Measurements from ENCODE around the gene S100A9. TPM values are rescaled to one million over a fixed set of nuclear protein-coding genes. Genes with fewer than 3 reads are reported as not detected.

The S100A9 gene
- total RNA-seq, 1 experiment from 2014 or later = 0.44 TPM

DNA sequence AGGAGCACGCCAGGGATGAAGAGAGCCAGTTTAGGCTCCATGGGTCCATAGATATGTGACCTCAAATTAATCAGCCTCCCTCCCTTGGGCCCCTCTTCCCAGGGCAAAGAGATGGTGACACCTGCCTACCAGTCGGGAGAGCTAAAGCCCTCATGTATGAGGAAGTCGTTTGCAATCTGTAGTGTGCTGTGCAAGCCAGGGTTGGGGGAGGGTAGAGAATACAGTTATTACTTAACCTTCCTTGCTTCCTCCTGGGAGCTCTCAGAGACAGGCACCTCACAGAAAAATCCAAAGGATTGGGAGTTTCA lies 13.0 kb upstream of the S100A9 start:
- intact Hi-C loops (cut with micrococcal nuclease; ENCODE audit: unreplicated experiment) = no loop called here
- DNase-seq (ENCODE audit: low read depth, low spot score) = no peak
- CTCF ChIA-PET = no interaction called here
- in situ Hi-C loops (cut with HindIII; ENCODE audit: low pct_unique_long_range_greater_than_20kb, low sequenced_read_pairs) = no loop called here
- ATAC-seq = no peak
- Histone ChIP-seq H3K4me1 (ENCODE audit: control insufficient read depth, insufficient read depth, low read length) (peaks cover 3% of the 10 kb centered on the region; the same call in 1 of the 2 replicates), H3K36me3 (ENCODE audit: control insufficient read depth, insufficient read depth, low read length) (no peaks in the 10 kb centered on the region), H3K4me3 (ENCODE audit: low read depth in 2 of 2, low read length in 2 of 2) (no peak overlapping the region), H3K9me3 (ENCODE audit: control insufficient read depth, insufficient read depth, low read depth, low read length) (no peaks in the 10 kb centered on the region), H3K27me3 (ENCODE audit: control insufficient read depth, insufficient read depth, low read length) (peaks cover 8% of the 10 kb centered on the region), H3K27ac (ENCODE audit: low read length) (no peak overlapping the region)
- POLR2A ChIA-PET = no interaction called here
- TF ChIP-seq, protein P1, sequence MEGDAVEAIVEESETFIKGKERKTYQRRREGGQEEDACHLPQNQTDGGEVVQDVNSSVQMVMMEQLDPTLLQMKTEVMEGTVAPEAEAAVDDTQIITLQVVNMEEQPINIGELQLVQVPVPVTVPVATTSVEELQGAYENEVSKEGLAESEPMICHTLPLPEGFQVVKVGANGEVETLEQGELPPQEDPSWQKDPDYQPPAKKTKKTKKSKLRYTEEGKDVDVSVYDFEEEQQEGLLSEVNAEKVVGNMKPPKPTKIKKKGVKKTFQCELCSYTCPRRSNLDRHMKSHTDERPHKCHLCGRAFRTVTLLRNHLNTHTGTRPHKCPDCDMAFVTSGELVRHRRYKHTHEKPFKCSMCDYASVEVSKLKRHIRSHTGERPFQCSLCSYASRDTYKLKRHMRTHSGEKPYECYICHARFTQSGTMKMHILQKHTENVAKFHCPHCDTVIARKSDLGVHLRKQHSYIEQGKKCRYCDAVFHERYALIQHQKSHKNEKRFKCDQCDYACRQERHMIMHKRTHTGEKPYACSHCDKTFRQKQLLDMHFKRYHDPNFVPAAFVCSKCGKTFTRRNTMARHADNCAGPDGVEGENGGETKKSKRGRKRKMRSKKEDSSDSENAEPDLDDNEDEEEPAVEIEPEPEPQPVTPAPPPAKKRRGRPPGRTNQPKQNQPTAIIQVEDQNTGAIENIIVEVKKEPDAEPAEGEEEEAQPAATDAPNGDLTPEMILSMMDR (IDR thresholded peaks at IDR 0.05) = no peak
- TF ChIP-seq TCF7L2 (IDR thresholded peaks at IDR 0.05; ENCODE audit: low read depth, low read length) (no peak), POLR2AphosphoS5 (IDR thresholded peaks at IDR 0.05; ENCODE audit: low read depth, low read length) (no peak), SIN3A (IDR thresholded peaks at IDR 0.05; ENCODE audit: borderline replicate concordance, insufficient read depth, low read depth, low read length) (no peak)
- TF ChIP-seq, protein P2, sequence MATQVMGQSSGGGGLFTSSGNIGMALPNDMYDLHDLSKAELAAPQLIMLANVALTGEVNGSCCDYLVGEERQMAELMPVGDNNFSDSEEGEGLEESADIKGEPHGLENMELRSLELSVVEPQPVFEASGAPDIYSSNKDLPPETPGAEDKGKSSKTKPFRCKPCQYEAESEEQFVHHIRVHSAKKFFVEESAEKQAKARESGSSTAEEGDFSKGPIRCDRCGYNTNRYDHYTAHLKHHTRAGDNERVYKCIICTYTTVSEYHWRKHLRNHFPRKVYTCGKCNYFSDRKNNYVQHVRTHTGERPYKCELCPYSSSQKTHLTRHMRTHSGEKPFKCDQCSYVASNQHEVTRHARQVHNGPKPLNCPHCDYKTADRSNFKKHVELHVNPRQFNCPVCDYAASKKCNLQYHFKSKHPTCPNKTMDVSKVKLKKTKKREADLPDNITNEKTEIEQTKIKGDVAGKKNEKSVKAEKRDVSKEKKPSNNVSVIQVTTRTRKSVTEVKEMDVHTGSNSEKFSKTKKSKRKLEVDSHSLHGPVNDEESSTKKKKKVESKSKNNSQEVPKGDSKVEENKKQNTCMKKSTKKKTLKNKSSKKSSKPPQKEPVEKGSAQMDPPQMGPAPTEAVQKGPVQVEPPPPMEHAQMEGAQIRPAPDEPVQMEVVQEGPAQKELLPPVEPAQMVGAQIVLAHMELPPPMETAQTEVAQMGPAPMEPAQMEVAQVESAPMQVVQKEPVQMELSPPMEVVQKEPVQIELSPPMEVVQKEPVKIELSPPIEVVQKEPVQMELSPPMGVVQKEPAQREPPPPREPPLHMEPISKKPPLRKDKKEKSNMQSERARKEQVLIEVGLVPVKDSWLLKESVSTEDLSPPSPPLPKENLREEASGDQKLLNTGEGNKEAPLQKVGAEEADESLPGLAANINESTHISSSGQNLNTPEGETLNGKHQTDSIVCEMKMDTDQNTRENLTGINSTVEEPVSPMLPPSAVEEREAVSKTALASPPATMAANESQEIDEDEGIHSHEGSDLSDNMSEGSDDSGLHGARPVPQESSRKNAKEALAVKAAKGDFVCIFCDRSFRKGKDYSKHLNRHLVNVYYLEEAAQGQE (IDR thresholded peaks at IDR 0.05; ENCODE audit: insufficient read depth in 1 of 2, low read depth in 2 of 2, low read length in 1 of 2) = no peak
- BruUV-seq (replicated peaks) = no TSS peak

DNA sequence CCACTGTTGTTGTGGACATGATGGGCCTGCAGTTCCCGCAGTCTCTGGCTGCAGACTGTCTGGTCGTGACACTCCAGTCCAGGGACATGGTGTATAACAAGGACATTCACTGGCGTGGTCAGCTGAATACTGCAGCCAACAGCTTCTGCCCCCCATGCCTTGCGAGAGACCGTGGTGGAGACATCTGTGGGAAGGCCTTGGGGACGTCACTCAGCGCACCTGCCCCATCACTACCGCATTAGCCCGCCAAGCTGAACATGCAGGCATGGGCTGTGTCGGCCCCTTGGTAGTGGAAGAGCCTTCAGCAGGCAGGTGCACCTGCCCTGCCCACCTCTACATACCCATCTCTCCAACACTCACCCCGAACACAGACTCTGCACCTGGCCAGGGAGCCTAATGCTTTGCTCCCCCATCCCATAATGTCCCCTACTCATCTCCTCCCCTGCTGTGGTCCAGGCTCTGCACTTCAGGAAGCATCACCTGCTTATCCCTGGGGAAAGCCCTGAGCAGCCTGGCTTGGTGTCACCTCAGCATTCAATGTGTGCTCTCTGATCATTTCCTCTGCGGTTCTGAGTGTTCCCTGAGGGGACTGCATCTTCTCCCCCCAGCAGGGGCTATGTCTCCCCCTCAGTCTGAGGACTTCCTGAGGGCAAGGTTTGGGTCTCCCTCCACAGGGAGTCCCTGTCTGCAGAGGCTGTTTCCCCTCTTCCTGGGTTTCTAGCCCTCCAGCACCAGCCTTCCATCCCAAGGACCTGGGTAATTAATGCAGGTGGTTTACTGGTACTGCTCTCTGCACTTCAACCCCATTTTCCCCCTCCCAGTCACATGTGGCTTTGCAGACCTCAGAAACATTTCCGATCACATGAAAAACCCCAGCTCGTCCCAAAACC lies 12.2 kb upstream of the S100A9 start:
- CTCF ChIA-PET = no interaction called here
- intact Hi-C loops (cut with micrococcal nuclease; ENCODE audit: unreplicated experiment) = no loop called here
- TF ChIP-seq, protein P1 (IDR thresholded peaks at IDR 0.05) = no peak
- TF ChIP-seq, protein P2 (IDR thresholded peaks at IDR 0.05; ENCODE audit: insufficient read depth in 1 of 2, low read depth in 2 of 2, low read length in 1 of 2) = no peak
- TF ChIP-seq POLR2AphosphoS5 (IDR thresholded peaks at IDR 0.05; ENCODE audit: low read depth, low read length) (no peak), SIN3A (IDR thresholded peaks at IDR 0.05; ENCODE audit: borderline replicate concordance, insufficient read depth, low read depth, low read length) (no peak), TCF7L2 (IDR thresholded peaks at IDR 0.05; ENCODE audit: low read depth, low read length) (no peak)
- Histone ChIP-seq H3K4me1 (ENCODE audit: control insufficient read depth, insufficient read depth, low read length) (peaks cover 3% of the 10 kb centered on the region; the same call in 1 of the 2 replicates), H3K36me3 (ENCODE audit: control insufficient read depth, insufficient read depth, low read length) (no peaks in the 10 kb centered on the region), H3K9me3 (ENCODE audit: control insufficient read depth, insufficient read depth, low read depth, low read length) (no peaks in the 10 kb centered on the region), H3K27ac (ENCODE audit: low read length) (no peak overlapping the region), H3K27me3 (ENCODE audit: control insufficient read depth, insufficient read depth, low read length) (peaks cover 6% of the 10 kb centered on the region), H3K4me3 (ENCODE audit: low read depth in 2 of 2, low read length in 2 of 2) (no peak overlapping the region)
- no TSS peak for BruUV-seq (replicated peaks)
- DNase-seq (ENCODE audit: low read depth, low spot score) (no peak), ATAC-seq (no peak)
- in situ Hi-C loops (cut with HindIII; ENCODE audit: low pct_unique_long_range_greater_than_20kb, low sequenced_read_pairs) = no loop called here
- POLR2A ChIA-PET = no interaction called here

Measured in Panc1 (cell line).